Panc1 (cell line): Measurements from ENCODE around the gene UGT1A6. TPM values are rescaled to one million over a fixed set of nuclear protein-coding genes. Genes with fewer than 3 reads are reported as not detected.
A peak's percentile ranks its signal among the peaks of the same experiment; 100 is the strongest.

Experiments used
- ATAC-seq: fragments of 200-7000 bp; cut with Tn5 transposase; 2 replicates; pipeline ENCODE4 v1.9.1; 2020; ENCODE audit warnings: mild to moderate bottlenecking, moderate library complexity
- BruUV-seq: library from RNA; stranded (reverse); fragments of 400-500 nt; replicated peaks from 2 replicates; lab custom pipeline; 2021; lab: Mats Ljungman, UMichigan
- CTCF ChIA-PET: fragments of 300-600 bp; sonication (Branson Sonifier 250); formaldehyde crosslinking; loops from one replicate; lab custom pipeline; 2022; ENCODE audit warnings: antibody characterized with exemption; lab: Charles Lee
- POLR2A ChIA-PET: fragments of 300-600 bp; sonication (Branson Sonifier 250); formaldehyde crosslinking; loops from one replicate; lab custom pipeline; 2022; ENCODE audit warnings: antibody characterized with exemption; lab: Charles Lee
- DNase-seq: peaks from one replicate; pipeline ENCODE4 v3.0.0-alpha.2; 2010; ENCODE audit warnings: low read depth, low spot score
- H3K27ac ChIP-seq: 2 replicates; pipeline ENCODE4 v1.5.1; 2011; ENCODE audit warnings: mild to moderate bottlenecking, low read length, inconsistent platforms
- H3K27me3 ChIP-seq: fragments of 200-500 bp; sonication (Bioruptor generic); 2 replicates; pipeline ENCODE4 v1.6.0; 2014; ENCODE audit warnings: low read length, inconsistent platforms; ENCODE audit not compliant: control insufficient read depth, insufficient read depth
- H3K36me3 ChIP-seq: fragments of 200-500 bp; sonication (Bioruptor generic); 2 replicates; pipeline ENCODE4 v1.5.1; 2014; ENCODE audit warnings: inconsistent platforms, mild to moderate bottlenecking, low read length, moderate library complexity; ENCODE audit not compliant: control insufficient read depth, insufficient read depth
- H3K4me1 ChIP-seq: 2 replicates; pipeline ENCODE4 v1.5.1; 2011; ENCODE audit warnings: inconsistent platforms, mild to moderate bottlenecking, low read length, moderate library complexity; ENCODE audit not compliant: control insufficient read depth, insufficient read depth
- H3K4me3 ChIP-seq, 2 experiments: 2 replicates each; pipeline ENCODE4 v1.5.1; 2011 to 2012; ENCODE audit warnings: low read depth in 2 of 2, low read length in 2 of 2, mild to moderate bottlenecking in 2 of 2, inconsistent platforms in 1 of 2, moderate library complexity in 1 of 2
- H3K9me3 ChIP-seq: fragments of 200-500 bp; sonication (Bioruptor generic); 2 replicates; pipeline ENCODE4 v1.5.1; 2014; ENCODE audit warnings: low read depth, mild to moderate bottlenecking, inconsistent platforms, low read length, moderate library complexity; ENCODE audit not compliant: control insufficient read depth, insufficient read depth
- POLR2AphosphoS5 ChIP-seq: IDR thresholded peaks from 2 replicates; pipeline ENCODE4 v1.6.1; 2012; ENCODE audit warnings: mild to moderate bottlenecking, low read depth, low read length, moderate library complexity
- SIN3A ChIP-seq: IDR thresholded peaks from 2 replicates; pipeline ENCODE4 v1.6.1; 2012; ENCODE audit warnings: low read depth, mild to moderate bottlenecking, low read length, moderate library complexity, borderline replicate concordance; ENCODE audit not compliant: insufficient read depth
- TCF7L2 ChIP-seq: IDR thresholded peaks from 2 replicates; pipeline ENCODE4 v1.6.1; 2011; ENCODE audit warnings: mild to moderate bottlenecking, low read depth, low read length, inconsistent platforms
- in situ Hi-C: cut with HindIII; loops from 2 replicates; pipeline ENCODE4 v1.10.0; 2016; ENCODE audit warnings: low sequenced_read_pairs, low pct_unique_long_range_greater_than_20kb
- intact Hi-C: fragments of 100-400 bp; cut with micrococcal nuclease; formaldehyde crosslinking; loops from one replicate; pipeline ENCODE4 v1.10.0; 2022; ENCODE audit not compliant: unreplicated experiment
- total RNA-seq: library from RNA; stranded (reverse); gene quantifications from one replicate; pipeline ENCODE4 v1.2.1, GENCODE V29; 2021; ENCODE audit not compliant: unreplicated experiment
- TF ChIP-seq, protein P1 (sequence below): fragments of 450-650 bp; IDR thresholded peaks from 2 replicates; pipeline ENCODE4 v1.5.1; 2017; ENCODE audit warnings: mild to moderate bottlenecking
- TF ChIP-seq, protein P2 (sequence below), 2 experiments: IDR thresholded peaks; 2 replicates each; pipeline ENCODE4 v1.6.1; 2011 to 2012; ENCODE audit warnings: low read depth in 2 of 2, control low read depth in 1 of 2, low read length in 1 of 2, mild to moderate bottlenecking in 1 of 2, moderate library complexity in 1 of 2; ENCODE audit not compliant: insufficient read depth in 1 of 2

UGT1A6 gene
- total RNA-seq, 1 experiment from 2014 or later = not detected

DNA sequence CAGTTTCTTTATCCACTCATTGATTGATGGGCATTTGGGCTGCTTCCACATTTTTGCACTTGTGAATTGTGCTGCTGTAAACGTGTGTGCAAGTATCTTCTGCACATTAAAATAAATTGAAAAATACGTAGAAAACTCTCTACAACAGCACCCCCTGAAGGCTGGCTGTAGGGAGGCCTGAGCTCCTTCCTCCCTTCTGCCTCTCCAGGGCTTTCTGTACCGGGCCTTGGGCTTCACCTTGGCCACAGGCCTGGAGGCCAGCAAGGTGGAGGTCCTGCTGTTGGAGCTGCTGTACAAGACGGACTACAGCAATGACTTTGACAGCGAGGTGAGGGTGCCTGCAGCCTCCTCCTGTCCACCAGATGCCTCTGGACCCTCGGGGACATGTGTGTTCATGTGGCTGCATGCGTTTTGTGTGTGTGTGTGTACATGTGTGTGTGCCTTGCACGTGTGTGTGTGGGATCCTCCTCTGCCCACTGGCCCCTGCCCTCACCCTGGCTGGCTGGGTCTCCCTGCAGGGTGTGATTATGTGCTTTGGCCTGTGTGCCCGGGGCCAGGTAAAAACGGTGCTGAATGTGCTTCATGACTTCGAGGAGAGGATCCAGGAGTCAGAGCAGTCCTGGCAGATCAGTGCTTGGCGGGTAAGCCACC, 114.7 kb downstream of the UGT1A6 start:
- Histone ChIP-seq H3K9me3 (no peaks in the 10 kb centered on the region), H3K4me1 (no peaks in the 10 kb centered on the region), H3K27ac (no peak overlapping the region), H3K4me3 (no peak overlapping the region), H3K27me3 (no peaks in the 10 kb centered on the region; the same call in 1 of the 2 replicates), H3K36me3 (no peaks in the 10 kb centered on the region)
- in situ Hi-C loops (no loop called here), intact Hi-C loops (no loop called here)
- no peak for ATAC-seq
- BruUV-seq = no TSS peak
- ChIA-PET POLR2A (no interaction called here), CTCF (no interaction called here)
- DNase-seq = no peak
- TF ChIP-seq, protein P1, sequence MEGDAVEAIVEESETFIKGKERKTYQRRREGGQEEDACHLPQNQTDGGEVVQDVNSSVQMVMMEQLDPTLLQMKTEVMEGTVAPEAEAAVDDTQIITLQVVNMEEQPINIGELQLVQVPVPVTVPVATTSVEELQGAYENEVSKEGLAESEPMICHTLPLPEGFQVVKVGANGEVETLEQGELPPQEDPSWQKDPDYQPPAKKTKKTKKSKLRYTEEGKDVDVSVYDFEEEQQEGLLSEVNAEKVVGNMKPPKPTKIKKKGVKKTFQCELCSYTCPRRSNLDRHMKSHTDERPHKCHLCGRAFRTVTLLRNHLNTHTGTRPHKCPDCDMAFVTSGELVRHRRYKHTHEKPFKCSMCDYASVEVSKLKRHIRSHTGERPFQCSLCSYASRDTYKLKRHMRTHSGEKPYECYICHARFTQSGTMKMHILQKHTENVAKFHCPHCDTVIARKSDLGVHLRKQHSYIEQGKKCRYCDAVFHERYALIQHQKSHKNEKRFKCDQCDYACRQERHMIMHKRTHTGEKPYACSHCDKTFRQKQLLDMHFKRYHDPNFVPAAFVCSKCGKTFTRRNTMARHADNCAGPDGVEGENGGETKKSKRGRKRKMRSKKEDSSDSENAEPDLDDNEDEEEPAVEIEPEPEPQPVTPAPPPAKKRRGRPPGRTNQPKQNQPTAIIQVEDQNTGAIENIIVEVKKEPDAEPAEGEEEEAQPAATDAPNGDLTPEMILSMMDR = no peak
- TF ChIP-seq, protein P2, sequence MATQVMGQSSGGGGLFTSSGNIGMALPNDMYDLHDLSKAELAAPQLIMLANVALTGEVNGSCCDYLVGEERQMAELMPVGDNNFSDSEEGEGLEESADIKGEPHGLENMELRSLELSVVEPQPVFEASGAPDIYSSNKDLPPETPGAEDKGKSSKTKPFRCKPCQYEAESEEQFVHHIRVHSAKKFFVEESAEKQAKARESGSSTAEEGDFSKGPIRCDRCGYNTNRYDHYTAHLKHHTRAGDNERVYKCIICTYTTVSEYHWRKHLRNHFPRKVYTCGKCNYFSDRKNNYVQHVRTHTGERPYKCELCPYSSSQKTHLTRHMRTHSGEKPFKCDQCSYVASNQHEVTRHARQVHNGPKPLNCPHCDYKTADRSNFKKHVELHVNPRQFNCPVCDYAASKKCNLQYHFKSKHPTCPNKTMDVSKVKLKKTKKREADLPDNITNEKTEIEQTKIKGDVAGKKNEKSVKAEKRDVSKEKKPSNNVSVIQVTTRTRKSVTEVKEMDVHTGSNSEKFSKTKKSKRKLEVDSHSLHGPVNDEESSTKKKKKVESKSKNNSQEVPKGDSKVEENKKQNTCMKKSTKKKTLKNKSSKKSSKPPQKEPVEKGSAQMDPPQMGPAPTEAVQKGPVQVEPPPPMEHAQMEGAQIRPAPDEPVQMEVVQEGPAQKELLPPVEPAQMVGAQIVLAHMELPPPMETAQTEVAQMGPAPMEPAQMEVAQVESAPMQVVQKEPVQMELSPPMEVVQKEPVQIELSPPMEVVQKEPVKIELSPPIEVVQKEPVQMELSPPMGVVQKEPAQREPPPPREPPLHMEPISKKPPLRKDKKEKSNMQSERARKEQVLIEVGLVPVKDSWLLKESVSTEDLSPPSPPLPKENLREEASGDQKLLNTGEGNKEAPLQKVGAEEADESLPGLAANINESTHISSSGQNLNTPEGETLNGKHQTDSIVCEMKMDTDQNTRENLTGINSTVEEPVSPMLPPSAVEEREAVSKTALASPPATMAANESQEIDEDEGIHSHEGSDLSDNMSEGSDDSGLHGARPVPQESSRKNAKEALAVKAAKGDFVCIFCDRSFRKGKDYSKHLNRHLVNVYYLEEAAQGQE (IDR thresholded peaks at IDR 0.05; ENCODE audit: insufficient read depth in 1 of 2, low read depth in 2 of 2, low read length in 1 of 2) = no peak
- TF ChIP-seq POLR2AphosphoS5 (no peak), TCF7L2 (no peak), SIN3A (no peak)

GRCh38 chr2:233807966-233808935, 115.6 kb downstream of the UGT1A6 start:
- ATAC-seq (peak; percentile 44; the same call in 1 of the 2 replicates), DNase-seq (no peak)
- Histone ChIP-seq H3K4me3 (no peak overlapping the region), H3K36me3 (no peaks in the 10 kb centered on the region), H3K27me3 (no peaks in the 10 kb centered on the region; the same call in 1 of the 2 replicates), H3K9me3 (no peaks in the 10 kb centered on the region), H3K4me1 (no peaks in the 10 kb centered on the region), H3K27ac (no peak overlapping the region)
- in situ Hi-C loops = no loop called here
- no TSS peak for BruUV-seq
- POLR2A ChIA-PET = no interaction called here
- intact Hi-C loops = no loop called here
- TF ChIP-seq, protein P1 = no peak
- CTCF ChIA-PET = no interaction called here
